GM19455 (cell line): ENCODE measurements around the gene LNPEP.

Experiments
- ATAC-seq: cut with Tn5 transposase; IDR thresholded peaks from one replicate; pipeline ENCODE4 v1.9.1; 2021; ENCODE audit not compliant: unreplicated experiment

LNPEP gene

DNA sequence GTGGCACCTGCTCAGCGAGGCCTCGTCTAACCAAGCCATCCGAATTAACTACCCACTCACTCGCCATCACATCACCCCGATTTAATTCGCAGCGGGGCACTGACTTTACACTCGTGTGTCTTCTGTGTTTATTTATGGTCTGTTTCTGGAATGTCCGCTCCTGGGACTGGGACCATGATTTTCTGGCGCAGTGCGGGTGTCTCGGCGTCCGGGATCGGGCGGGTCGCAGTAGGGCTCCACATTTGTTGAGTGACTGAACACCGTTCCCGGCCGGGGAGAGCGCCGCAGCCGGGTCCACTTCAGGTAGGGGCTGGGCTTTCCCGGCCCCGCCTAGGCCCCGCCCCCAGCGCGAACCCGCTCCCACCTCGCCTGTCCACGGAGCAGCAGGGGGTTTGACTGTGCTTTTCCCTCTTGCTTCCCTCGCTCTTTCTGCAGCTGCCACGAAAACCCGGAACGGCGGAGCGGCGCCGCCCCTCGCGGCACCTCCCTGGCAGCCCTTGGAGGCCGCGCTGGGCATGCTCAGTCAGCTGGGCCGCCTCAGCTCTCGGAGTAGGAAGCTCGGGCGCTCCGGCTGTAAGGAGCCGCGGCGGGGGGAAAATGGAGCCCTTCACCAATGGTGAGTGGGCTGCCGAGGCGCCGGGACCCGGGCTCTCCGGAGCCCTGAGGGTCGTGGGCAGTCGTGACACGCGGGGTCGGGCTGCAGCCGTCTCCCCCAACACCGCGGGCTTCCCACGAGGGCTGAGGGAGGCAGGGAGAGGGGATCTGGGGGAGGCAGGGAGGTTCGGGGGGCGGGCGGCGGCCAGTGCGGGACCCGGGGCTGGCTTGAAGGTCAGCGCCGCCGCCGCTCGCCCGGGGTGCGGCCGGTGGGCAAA is at the start of gene LNPEP:
Gene LNPEP, plus strand, starts transcription at position 522 of the 872 bp plus-strand sequence. Its CDS starts 76 bp downstream, at position 598.
- peak; percentile 57 for ATAC-seq

DNA sequence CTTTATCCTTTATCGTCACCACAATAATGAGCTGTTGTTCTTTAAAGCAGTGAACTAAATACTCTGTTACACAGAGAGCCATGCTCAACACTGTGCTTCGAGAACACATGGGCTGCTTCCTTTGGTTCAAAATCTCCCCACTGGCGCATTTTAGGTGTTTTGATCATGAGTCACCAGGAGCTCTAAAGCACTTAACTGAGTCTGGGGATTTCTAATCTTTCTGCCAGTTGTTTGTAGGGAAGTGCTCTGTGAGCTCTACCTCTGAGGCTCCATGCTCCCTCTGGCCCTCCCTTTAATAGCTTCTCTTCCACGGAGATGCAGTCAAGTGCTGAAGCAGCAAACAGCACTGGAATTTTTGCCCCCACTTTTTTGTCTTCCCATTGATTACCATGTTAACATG is 42.5 kb upstream of the LNPEP start:
- ATAC-seq: no peak

- peak; percentile 72 for ATAC-seq
These were observed 39.6 kb upstream of the LNPEP start for GRCh38 chr5:96896276-96896675.

- peak; percentile 89 for ATAC-seq
These were observed 39.1 kb upstream of the LNPEP start for GRCh38 chr5:96896806-96897205.

GRCh38 chr5:96901384-96901783 is 34.5 kb upstream of the LNPEP start:
- no peak for ATAC-seq

- no peak for ATAC-seq
These were observed 34.0 kb upstream of the LNPEP start for GRCh38 chr5:96901841-96902240.

GRCh38 chr5:96902876-96903275 is 33.0 kb upstream of the LNPEP start:
- ATAC-seq: no peak

DNA sequence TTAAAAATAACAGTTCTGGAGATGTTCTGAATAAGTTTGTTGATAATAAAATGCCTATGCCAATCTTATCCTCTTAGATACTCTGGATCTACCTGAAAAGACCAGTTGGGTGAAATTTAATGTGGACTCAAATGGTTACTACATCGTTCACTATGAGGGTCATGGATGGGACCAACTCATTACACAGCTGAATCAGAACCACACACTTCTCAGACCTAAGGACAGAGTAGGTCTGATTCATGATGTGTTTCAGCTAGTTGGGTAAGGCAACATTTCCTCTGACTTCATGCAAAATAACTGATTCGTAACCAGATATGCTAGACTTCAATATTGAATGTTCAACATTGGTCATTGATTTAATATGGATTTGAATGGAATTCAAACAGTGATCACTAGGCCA is 32.6 kb upstream of the LNPEP start:
- no peak for ATAC-seq

DNA sequence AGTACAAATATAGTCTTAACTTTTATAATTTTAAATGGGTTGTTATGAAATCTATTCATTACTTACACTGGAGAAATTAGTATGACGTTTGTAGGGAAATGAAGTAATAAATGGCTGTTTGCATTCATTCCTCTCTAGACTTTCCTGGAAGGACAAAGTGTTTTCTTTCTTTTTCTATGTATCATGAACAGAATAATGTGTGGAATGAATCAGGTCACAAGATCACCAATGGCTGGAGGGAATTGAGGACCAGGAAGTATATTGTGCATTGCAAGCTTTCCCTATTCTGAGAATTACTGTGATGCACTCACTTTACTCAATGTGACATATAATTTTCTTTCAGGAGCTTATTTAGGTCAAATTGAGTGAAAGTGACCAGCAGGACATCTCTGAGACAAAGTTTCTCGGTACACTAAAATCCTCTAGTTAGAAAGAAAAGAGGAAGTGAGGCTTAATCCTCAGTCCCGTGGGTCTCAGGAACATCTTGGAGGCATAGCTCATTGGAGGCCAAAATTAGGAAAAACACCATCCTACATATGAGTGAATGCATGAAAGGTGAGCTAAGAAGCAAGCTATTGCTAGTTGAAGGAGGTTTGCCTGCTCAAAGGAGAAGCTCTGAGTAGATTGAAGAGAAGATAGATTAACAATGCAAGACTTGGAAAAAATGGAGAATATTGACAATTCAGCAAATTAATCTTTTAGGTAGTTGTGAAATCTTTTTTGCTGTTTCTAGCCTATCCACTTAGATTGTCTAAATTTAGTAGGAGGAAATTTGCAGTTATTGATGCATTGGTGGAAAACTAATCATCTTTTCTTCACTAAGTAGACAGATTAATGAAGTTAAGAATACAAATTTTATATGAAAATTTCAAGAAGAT is 31.6 kb upstream of the LNPEP start:
- ATAC-seq: no peak

- ATAC-seq: no peak
These were observed 30.0 kb upstream of the LNPEP start for GRCh38 chr5:96905864-96906263.

- no peak for ATAC-seq
These were observed 26.9 kb upstream of the LNPEP start for GRCh38 chr5:96909003-96909402.

DNA sequence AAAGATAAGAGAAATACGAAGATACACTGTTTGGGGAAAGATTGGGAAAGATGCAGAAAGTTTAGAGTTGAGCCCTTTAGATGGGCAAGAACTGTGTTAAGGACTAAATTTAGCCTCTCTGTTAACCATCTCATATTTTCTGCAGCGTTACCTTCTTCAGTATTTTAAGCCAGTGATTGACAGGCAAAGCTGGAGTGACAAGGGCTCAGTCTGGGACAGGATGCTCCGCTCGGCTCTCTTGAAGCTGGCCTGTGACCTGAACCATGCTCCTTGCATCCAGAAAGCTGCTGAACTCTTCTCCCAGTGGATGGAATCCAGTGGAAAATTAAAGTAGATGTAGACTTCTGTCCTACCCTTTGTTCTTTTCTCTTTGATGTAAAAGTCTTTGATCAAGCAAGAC is 26.4 kb upstream of the LNPEP start:
- ATAC-seq: no peak

- ATAC-seq: no peak
These were observed 24.7 kb upstream of the LNPEP start for GRCh38 chr5:96911139-96911538.

DNA sequence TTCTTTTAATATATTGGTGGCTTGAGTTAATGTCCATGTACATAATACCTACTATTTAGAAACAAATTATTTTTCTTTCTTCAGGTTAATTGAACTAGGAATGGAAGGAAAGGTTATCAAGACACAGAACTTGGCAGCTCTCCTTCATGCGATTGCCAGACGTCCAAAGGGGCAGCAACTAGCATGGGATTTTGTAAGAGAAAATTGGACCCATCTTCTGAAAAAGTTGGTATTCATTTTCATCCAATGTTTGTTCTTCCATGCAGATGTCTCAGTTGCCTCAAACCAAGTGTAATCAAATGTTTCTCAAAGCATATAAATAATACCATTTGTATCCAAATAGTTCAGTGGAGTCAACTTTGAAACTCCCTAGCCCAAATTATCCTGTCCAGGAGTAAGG is 22.6 kb upstream of the LNPEP start:
- ATAC-seq: no peak

DNA sequence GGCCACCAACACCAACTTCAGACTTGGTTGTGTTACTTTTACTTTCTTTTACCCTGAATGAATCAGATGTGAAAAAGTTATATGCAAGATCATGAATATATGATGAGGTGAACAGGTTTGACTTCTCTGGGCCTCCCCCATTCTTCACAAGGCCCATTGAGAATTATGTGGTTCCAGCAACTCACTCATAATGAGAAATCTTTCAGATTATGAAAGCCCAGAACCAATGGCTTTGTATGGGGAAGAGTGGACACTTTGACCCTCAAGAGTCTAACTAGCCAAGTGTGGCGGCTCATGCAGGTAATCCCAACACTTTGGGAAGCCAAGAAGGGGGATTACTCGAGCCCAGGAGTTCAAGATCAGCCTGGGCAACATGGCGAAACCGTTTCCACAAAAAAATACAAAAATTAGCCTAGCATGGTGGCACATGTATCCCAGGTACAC is 16.1 kb upstream of the LNPEP start:
- peak; percentile 36 for ATAC-seq

GRCh38 chr5:96920744-96921355 is 15.0 kb upstream of the LNPEP start:
- no peak for ATAC-seq

DNA sequence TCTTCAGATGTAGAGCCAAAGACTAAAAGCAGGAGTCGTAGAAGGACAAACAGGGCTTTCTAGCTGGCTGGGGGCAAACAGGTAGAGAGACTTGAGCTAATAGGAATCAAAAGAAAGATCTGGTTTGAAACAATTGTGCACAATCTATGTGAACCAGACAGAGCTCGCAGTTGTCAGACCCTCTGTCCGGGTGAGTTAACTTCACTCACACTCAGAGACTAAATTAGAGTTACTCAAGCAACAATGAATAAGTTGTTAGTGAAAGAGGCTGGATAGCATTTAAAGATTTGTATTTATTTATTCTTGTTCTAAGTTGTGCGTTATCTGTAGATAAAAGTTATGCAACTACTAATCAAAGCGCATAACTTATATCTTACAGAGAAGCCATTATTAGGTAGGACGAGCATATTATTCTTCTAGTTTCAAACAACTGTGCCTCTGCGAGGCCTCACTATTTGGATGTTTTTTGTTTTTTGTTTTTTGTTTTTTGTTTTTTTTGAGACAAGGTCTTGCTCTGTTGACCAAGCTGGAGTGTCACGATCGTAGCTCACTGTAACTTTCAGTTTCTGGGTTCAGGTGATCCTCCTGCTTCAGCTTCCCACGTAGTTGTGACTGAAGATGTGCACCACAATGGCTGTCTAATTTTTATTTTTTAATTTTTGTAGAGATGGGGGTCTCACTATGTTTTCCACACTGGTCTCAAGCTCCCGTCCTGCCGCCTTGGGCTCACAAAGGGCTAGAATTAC is 13.2 kb upstream of the LNPEP start:
- ATAC-seq: no peak

- no peak for ATAC-seq
These were observed 11.8 kb upstream of the LNPEP start for GRCh38 chr5:96924016-96924443.

DNA sequence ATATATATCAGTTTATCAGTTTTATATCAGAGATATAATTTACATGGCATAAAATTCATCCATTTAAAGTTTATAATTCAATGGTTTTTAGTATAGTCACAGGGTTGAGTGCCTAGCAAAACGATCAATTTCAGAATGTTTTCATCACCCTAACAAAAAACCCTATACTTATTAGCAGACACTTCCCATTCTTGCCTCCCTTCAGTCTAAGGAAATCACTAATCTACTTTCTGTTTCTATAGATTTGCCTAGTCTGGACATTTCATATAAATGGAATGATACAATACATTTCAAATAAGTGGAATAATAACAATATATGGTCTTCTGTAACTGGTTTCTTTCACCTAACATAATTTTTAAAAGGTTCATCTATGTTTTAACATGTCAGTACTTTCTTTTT is 9.6 kb upstream of the LNPEP start:
- no peak for ATAC-seq

GRCh38 chr5:96927008-96927407 is 8.9 kb upstream of the LNPEP start:
- ATAC-seq: no peak
